ENCODE results near the gene C1QL2. TPM values are rescaled to one million over a fixed set of nuclear protein-coding genes. Genes with fewer than 3 reads are reported as not detected.

Gene C1QL2
- polyA plus RNA-seq, 2 of the 4 experiments (the other 2 are of a cell fraction), result not detected

- Histone ChIP-seq H3K27ac (no peak overlapping the region), H3K4me3 (no peak overlapping the region), H3K9me3 (peaks cover 5% of the 10 kb centered on the region; the same call in 1 of the 3 replicates), H3K4me1 (no peaks in the 10 kb centered on the region), H3K4me2 (no peak overlapping the region)
- WGBS (ENCODE audit: missing lambda C conversion rate), result 5% methylated on average over 3 of the region's 3 CpGs
- FAIRE-seq (no peak), ATAC-seq (no peak), DNase-seq (ENCODE audit: low read depth in 1 of 2, low spot score in 1 of 2) (no peak)
- ChIA-PET POLR2A (no interaction called here), CTCF (interaction anchor here (1.2 kb wide), 1 partner anchor 9 kb away, joined by 3 read pairs; no protein-coding TSS in a partner anchor)
- TF ChIP-seq HMGXB4 (CRISPR knock-in tag; IDR thresholded peaks at IDR 0.05; ENCODE audit: borderline replicate concordance), result no peak
- no peak for TF ChIP-seq RFX5 (IDR thresholded peaks at IDR 0.05)
- no peak for TF ChIP-seq RNF2 (IDR thresholded peaks at IDR 0.05; ENCODE audit: borderline replicate concordance, low read depth)
- no peak for TF ChIP-seq REST (IDR thresholded peaks at IDR 0.05)
- no peak for TF ChIP-seq ATOH8 (CRISPR knock-in tag; IDR thresholded peaks at IDR 0.05; ENCODE audit: low read depth)
- TF ChIP-seq HOXB5 (CRISPR knock-in tag; IDR thresholded peaks at IDR 0.05), result no peak
- no peak for TF ChIP-seq BHLHE40 (IDR thresholded peaks at IDR 0.05; ENCODE audit: low read depth, low read length)
- TF ChIP-seq CHD2 (IDR thresholded peaks at IDR 0.05; ENCODE audit: low read length, partially characterized antibody), result no peak
- no peak for TF ChIP-seq SREBF2 (IDR thresholded peaks at IDR 0.05)
- TF ChIP-seq ZSCAN20 (CRISPR knock-in tag; IDR thresholded peaks at IDR 0.05), result no peak
- no peak for TF ChIP-seq NFE2L2 (conservative IDR thresholded peaks at IDR 0.05; ENCODE audit: low read length)
- no peak for TF ChIP-seq FOXS1 (CRISPR knock-in tag; IDR thresholded peaks at IDR 0.05)
- TF ChIP-seq SMC3 (IDR thresholded peaks at IDR 0.05), result no peak
- no peak for TF ChIP-seq HES2 (IDR thresholded peaks at IDR 0.05)
Measured at GRCh38 chr2:119109866-119110265, 48.7 kb downstream of the C1QL2 start.

- Histone ChIP-seq H3K4me1 (no peaks in the 10 kb centered on the region), H3K4me3 (no peak overlapping the region), H3K27ac (no peak overlapping the region), H3K9me3 (peaks cover 5% of the 10 kb centered on the region; the same call in 1 of the 3 replicates), H3K4me2 (no peak overlapping the region)
- CTCF ChIA-PET, result interaction anchor here (1.0 kb wide), 1 partner anchor 18 kb away, joined by 3 read pairs; no protein-coding TSS in a partner anchor
- POLR2A ChIA-PET, result no interaction called here
- no peak for DNase-seq (ENCODE audit: low read depth in 1 of 2, low spot score in 1 of 2)
- ATAC-seq, result no peak
- FAIRE-seq, result no peak
- 0% methylated on average over 3 of the region's 3 CpGs for WGBS (ENCODE audit: missing lambda C conversion rate)
- no peak for TF ChIP-seq RCOR1 (IDR thresholded peaks at IDR 0.05; ENCODE audit: low read depth, low read length)
- TF ChIP-seq FOSB (CRISPR knock-in tag; IDR thresholded peaks at IDR 0.05), result no peak
- TF ChIP-seq JUN (IDR thresholded peaks at IDR 0.05), result no peak
- TF ChIP-seq CHD4 (IDR thresholded peaks at IDR 0.05; ENCODE audit: borderline replicate concordance), result no peak
- TF ChIP-seq TP53 (CRISPR knock-in tag; IDR thresholded peaks at IDR 0.05), result no peak
- TF ChIP-seq ZFP36 (IDR thresholded peaks at IDR 0.05; ENCODE audit: borderline replicate concordance, partially characterized antibody), result no peak
- no peak for TF ChIP-seq ELK1 (IDR thresholded peaks at IDR 0.05; ENCODE audit: low read depth, low read length)
- TF ChIP-seq REST (IDR thresholded peaks at IDR 0.05), result no peak
- no peak for TF ChIP-seq FOSL2 (IDR thresholded peaks at IDR 0.05)
- no peak for TF ChIP-seq FOSL2 (CRISPR knock-in tag; IDR thresholded peaks at IDR 0.05)
- TF ChIP-seq BHLHE40 (IDR thresholded peaks at IDR 0.05; ENCODE audit: low read depth, low read length), result no peak
- TF ChIP-seq KDM1A (IDR thresholded peaks at IDR 0.05; ENCODE audit: low read depth), result no peak
- no peak for TF ChIP-seq SREBF2 (IDR thresholded peaks at IDR 0.05)
- TF ChIP-seq ATOH8 (CRISPR knock-in tag; IDR thresholded peaks at IDR 0.05; ENCODE audit: low read depth), result no peak
- no peak for TF ChIP-seq CBX8 (IDR thresholded peaks at IDR 0.05)
- TF ChIP-seq RNF2 (IDR thresholded peaks at IDR 0.05; ENCODE audit: borderline replicate concordance, low read depth), result no peak
Measured at GRCh38 chr2:119108186-119108585, 50.4 kb downstream of the C1QL2 start.

All from A549 (cell line).